Memory B cell (primary cell): ENCODE measurements around the gene TXNIP.

Experiments
- ATAC-seq: fragments of 150-1000 bp; cut with Tn5 transposase; 2 replicates; pipeline ENCODE4 v1.10.0; 2021; ENCODE audit warnings: low read depth, mild to moderate bottlenecking, moderate library complexity
- DNase-seq, 2 donors: peaks; one replicate each; pipeline ENCODE4 v3.0.0; 2022; ENCODE audit warnings: low spot score in 2 of 2
- H3K27ac Mint-ChIP-seq: one replicate; pipeline ENCODE4 v1.8.0; 2022; ENCODE audit warnings: mild to moderate bottlenecking, moderate library complexity, mixed read lengths
- H3K27me3 Mint-ChIP-seq: one replicate; pipeline ENCODE4 v1.8.0; 2022; ENCODE audit warnings: mixed read lengths
- H3K36me3 Mint-ChIP-seq: one replicate; pipeline ENCODE4 v1.8.0; 2022; ENCODE audit warnings: mild to moderate bottlenecking, mixed read lengths
- H3K4me1 Mint-ChIP-seq: one replicate; pipeline ENCODE4 v1.8.0; 2022; ENCODE audit warnings: mixed read lengths
- H3K4me3 Mint-ChIP-seq: one replicate; pipeline ENCODE4 v1.8.0; 2022; ENCODE audit warnings: mild to moderate bottlenecking, moderate library complexity, mixed read lengths
- H3K9me3 Mint-ChIP-seq: one replicate; pipeline ENCODE4 v1.8.0; 2022; ENCODE audit warnings: mixed read lengths

TXNIP gene

DNA sequence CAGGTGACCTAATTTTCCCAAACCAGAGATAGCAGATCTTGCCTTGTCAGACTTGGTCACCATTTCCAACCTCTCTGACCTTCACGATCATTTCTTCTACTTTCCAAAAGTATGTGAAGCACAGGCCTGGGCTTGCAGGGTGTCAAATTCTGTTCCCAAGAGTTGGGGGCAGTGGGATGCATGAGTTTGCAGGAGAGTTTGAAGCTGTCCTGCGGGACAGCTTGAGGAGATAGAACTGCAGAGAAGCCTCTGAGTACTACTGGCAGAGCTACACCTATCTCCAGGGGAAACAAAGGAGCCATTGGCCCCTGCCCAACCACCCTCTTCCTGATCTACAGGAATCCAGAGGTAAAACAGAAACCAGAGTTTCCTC is 11.3 kb downstream of the TXNIP start:
- no peak for ATAC-seq
- Mint-ChIP-seq H3K4me3 (peak overlapping the region; percentile 61), H3K27me3 (no peaks in the 10 kb centered on the region), H3K36me3 (no peaks in the 10 kb centered on the region), H3K4me1 (peaks cover 58% of the 10 kb centered on the region), H3K27ac (no peak overlapping the region), H3K9me3 (no peaks in the 10 kb centered on the region)
- no peak for DNase-seq

DNA sequence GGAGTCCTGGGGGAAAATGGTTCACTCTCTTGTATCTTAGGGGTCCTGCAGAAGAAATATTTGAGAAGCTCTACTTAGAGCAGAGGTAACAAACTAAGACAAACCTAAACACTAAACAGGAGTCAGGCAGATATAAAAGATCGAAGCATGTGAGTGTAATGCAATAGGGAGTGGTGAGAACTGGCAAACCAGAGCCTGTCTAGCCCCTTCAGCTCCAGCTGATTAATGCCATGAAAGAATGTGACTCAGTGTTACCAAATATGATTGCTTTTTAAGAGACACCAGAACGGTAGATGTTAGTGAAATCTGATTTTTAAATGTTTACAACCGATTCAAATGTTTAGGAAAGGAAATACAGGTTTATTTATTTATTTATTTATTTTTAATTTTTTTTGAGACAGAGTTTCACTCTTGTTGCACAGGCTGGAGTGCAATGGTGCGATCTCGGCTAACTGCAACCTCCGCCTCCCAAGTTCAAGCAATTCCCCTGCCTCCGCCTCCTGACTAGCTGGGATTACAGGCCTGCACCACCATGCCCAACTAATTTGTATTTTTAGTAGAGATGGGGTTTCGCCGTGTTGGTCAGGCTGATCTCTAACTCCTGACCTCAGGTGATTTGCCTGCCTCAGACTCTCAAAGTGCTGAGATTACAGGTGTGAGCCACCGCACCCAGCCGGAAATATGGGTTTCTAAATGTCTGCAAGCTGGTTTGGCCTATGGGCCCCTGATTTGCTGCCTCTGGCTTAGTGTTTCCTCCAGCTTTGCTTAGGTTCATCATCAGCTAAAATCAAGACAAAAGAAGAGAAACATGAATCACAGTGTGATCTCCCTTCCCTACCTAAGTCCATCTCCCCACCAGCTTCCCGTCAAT is 12.2 kb downstream of the TXNIP start:
- DNase-seq: no peak
- Mint-ChIP-seq H3K27me3 (no peaks in the 10 kb centered on the region), H3K4me1 (peaks cover 57% of the 10 kb centered on the region), H3K9me3 (no peaks in the 10 kb centered on the region), H3K36me3 (no peaks in the 10 kb centered on the region), H3K27ac (no peak overlapping the region), H3K4me3 (peak overlapping the region; percentile 61)
- ATAC-seq: peak; percentile 42

DNA sequence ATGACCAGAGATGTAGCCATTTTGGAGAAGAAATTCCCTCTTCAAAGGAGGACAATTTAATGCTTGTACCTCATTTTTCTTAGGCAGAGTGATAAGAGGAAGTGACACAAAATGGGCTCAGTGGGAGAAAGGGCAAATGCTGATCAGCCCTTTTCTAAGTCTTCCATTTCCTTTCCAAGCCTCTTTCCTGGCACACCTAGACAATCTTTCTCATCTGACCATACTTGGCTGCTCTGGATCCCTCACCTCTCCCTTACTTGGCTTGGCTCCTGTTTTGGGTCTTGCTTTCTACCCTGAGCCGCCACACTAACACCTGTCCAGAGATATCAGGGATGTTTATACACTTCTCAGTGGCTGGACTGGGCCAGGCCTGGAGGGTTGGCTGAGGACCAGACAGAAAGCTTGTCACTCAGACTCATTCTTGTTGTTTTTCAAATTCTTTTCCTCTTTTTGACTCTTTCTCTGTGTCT is 13.1 kb downstream of the TXNIP start:
- DNase-seq (no peak), ATAC-seq (no peak)
- peak overlapping the region; percentile 6 for H3K4me3 Mint-ChIP-seq

DNA sequence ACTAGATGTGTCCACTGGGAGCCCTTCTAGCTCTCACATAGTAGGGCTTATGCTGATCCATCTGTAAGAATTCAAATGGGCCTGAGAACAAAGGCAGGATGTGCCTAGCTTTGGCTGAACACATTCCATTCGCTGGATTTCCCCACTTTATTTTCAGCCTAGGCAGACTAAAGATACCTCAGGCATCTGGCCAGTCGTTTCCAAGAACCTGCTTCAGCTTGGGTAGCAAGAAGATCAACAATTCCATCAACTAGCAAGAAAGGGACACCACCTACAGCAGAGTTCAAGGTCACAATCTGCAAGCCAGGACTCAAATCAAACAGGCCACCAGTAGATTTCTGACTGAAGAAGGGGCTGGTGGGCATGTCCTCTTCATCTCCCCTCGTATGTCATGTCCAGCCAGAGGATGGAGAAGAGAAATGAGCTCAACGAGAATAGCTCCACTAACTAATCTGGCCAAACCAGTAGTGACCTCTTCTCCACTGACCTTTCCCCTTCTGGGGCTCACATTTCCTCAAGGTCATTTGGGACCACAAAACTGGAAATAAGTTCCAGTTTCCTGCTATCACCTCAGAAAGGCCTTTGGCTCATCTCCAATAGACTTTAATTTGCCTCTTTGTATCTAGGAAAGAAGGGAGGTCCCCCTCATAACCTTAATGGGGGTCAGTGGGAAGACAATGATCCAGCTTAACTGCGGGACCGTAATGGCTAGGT is 14.2 kb downstream of the TXNIP start:
- ATAC-seq: no peak

More for the DNA sequence above, 13.1 kb downstream of the TXNIP start:
- Mint-ChIP-seq H3K36me3 (no peaks in the 10 kb centered on the region), H3K4me1 (peaks cover 56% of the 10 kb centered on the region), H3K27me3 (no peaks in the 10 kb centered on the region), H3K9me3 (no peaks in the 10 kb centered on the region), H3K27ac (no peak overlapping the region)

DNA sequence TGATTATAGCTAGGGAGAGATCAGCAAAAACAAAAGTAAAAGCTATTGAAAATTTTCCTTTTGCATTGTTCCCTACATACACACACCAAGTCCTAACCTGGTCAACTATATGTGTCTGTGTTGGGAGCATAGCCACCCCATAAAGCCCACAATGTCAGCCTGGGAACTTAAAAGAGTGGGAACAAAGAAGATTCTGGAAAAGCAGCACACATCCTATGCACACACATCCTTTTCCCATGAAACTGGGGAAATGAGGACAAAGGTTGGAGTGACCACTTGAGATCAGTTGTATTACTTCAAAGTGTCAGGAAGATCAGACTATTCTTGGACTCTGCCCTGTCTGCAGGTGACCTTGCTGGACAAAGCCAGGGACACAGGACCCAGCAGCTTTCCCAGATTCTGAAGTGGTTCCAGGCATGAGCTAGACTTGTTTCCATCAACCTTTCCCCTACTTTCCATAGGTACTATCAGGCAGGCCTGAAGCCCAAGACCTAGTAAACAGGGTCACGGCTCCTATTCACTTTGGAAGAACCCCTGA is 15.9 kb downstream of the TXNIP start:
- Mint-ChIP-seq H3K27ac (no peak overlapping the region), H3K9me3 (no peaks in the 10 kb centered on the region), H3K4me3 (no peak overlapping the region), H3K27me3 (no peaks in the 10 kb centered on the region), H3K36me3 (no peaks in the 10 kb centered on the region), H3K4me1 (peaks cover 54% of the 10 kb centered on the region)
- DNase-seq: no peak
- ATAC-seq: no peak

More for the DNA sequence above, 14.2 kb downstream of the TXNIP start:
- no peaks in the 10 kb centered on the region for H3K9me3 Mint-ChIP-seq
- no peak overlapping the region for H3K4me3 Mint-ChIP-seq
- DNase-seq: no peak
- no peak overlapping the region for H3K27ac Mint-ChIP-seq
- H3K27me3 Mint-ChIP-seq: no peaks in the 10 kb centered on the region
- H3K36me3 Mint-ChIP-seq: no peaks in the 10 kb centered on the region
- peaks cover 58% of the 10 kb centered on the region for H3K4me1 Mint-ChIP-seq

DNA sequence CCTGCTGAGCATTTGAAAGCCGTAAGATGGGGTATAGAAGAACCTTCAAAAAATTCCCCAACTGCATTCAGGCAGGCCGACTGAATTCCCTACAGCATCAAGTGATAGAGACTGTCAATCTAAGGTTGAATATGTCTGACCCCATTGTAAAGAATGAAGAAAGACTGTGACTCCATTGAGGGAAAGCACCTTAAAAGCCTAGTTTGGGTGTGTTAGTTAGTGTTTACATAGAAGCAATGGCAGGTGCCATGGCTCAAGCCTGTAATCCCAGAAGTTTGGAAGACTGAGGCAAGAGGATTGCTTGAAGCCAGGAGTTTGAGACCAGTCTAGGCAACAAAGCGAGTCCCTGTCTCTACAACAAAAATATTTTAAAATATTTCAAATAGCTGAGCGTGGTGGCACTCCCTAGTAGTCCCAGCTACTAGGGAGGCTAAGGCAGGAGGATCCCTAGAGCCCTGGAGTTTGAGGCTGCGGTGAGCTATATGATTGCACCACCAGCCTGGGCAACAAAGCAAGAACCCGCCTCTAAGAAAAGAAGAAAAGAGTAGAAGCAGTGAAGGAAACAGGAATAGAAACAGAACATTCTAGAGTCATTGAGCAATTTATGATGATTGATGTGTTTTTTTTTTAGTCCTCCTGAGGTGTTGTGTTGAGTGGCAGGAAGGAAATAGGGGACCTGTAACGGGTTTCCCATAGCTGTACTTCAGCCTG is 16.5 kb downstream of the TXNIP start:
- no peaks in the 10 kb centered on the region for H3K9me3 Mint-ChIP-seq
- H3K27ac Mint-ChIP-seq: no peak overlapping the region
- no peak for DNase-seq
- peaks cover 6% of the 10 kb centered on the region for H3K36me3 Mint-ChIP-seq
- H3K4me1 Mint-ChIP-seq: peaks cover 49% of the 10 kb centered on the region
- no peak overlapping the region for H3K4me3 Mint-ChIP-seq
- no peaks in the 10 kb centered on the region for H3K27me3 Mint-ChIP-seq
- peak; percentile 22 for ATAC-seq

DNA sequence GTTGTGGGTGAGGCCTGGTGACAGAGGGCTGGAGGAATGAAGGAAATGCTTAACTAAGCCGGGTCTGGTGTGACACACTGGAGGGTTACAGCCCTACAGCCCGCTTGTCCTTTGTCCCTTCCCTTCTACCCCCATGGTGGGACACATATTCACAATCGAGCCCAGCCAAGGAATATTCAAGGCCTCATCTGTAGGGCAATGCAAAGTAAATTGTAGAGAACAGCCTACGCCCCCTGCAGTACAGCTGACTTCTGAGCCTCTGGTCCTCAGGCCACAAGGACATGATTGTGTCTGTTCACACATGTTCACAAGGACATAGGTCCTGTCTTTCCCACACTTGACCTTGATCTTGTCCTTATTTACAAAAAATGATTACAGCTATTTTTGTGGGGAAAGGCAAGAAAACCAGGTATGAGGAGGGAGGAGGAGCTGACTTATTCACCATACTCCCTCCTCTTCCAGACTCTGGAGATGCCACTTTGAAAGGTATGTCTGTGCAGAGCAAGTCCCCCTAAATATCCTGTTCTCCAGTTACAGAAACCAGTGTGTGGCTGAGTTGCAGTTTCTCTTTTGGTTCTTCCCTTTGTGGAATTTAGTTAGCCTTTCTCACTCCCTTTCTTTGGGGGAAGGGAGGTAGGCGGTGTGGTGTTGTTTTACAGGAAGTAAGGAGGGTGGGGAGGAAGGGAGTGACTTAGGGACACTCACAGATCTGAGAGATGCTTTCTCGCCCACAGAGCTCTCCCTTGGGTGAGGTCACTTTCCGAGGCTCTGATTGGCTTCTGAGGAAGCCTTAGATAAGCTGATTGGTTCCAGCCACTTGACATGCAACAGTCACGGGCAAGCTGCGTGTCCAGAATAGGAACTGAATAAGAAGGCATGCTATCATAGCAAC is 17.3 kb downstream of the TXNIP start:
- Mint-ChIP-seq H3K27ac (no peak overlapping the region), H3K36me3 (peaks cover 7% of the 10 kb centered on the region), H3K9me3 (no peaks in the 10 kb centered on the region), H3K4me1 (peaks cover 43% of the 10 kb centered on the region), H3K27me3 (no peaks in the 10 kb centered on the region), H3K4me3 (no peak overlapping the region)
- ATAC-seq (peak; percentile 83), DNase-seq (peak; percentile 55 to 75)

DNA sequence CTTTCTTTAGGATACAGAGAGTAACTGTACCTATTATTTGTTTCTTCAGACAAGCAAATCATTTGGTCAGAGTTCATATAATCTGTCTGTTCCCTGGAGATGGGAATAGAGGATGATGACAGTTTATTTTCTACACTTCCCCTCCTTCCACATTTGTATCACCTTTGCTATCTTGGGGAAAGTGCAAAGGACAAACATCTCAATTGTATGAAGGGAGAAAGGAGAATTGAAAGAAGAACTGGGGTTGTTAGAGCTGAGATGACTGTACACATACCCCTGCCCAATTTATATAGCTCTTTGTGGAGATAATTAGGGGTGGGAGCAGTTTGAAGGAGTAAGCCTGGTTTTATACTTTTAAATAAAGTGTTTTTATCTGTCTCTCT is 17.9 kb downstream of the TXNIP start:
- DNase-seq (no peak), ATAC-seq (no peak)
- H3K36me3 Mint-ChIP-seq: peaks cover 7% of the 10 kb centered on the region
- H3K27me3 Mint-ChIP-seq: no peaks in the 10 kb centered on the region
- H3K9me3 Mint-ChIP-seq: no peaks in the 10 kb centered on the region
- H3K27ac Mint-ChIP-seq: no peak overlapping the region
- peaks cover 37% of the 10 kb centered on the region for H3K4me1 Mint-ChIP-seq
- H3K4me3 Mint-ChIP-seq: no peak overlapping the region

DNA sequence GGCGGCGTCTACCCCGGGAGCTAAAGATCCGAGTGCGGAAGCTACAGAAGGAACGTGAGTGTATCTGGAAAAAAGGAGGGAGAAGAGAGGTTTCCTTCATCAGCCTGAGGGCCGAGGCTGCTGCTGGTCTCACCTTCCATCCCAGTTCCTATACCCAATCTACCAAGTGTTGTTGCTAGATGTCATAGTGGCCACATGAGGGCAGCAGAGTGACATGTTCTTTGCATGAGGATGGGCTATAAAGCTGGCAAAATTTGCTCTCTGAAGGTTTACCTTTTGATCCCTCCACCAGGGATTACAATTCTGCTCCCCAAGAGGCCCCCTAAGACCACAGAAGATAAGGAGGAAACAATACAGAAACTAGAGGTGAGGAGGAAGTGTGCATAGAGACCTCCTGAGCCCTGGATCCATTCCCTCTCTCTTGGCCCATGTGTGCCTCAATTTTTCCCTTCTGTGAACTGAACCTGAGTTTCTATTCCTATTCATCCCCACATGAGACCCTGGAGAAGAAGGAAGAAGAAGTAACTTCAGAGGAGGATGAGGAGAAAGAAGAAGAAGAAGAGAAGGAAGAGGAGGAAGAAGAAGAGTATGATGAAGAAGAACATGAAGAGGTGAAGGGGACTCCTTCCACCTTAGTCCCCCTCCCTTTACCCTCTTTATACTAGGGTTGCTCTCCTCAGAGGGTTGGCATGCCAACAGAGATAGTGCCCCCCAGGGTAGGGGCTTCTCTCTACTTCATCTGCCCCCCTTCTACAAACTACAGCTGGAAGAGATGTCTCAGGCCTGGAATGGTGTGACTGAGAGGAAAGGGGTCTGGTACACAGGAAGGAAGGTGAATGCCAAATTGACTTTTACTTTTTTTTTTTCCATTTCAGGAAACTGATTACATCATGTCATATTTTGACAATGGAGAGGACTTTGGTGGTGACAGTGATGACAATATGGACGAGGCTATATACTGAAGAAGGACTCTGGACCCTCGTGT is 18.6 kb downstream of the TXNIP start:
- Mint-ChIP-seq H3K36me3 (peaks cover 7% of the 10 kb centered on the region), H3K4me3 (no peak overlapping the region), H3K27me3 (no peaks in the 10 kb centered on the region), H3K9me3 (no peaks in the 10 kb centered on the region), H3K4me1 (peaks cover 35% of the 10 kb centered on the region), H3K27ac (no peak overlapping the region)
- DNase-seq (peak; percentile 59 to 67), ATAC-seq (peak; percentile 30)

DNA sequence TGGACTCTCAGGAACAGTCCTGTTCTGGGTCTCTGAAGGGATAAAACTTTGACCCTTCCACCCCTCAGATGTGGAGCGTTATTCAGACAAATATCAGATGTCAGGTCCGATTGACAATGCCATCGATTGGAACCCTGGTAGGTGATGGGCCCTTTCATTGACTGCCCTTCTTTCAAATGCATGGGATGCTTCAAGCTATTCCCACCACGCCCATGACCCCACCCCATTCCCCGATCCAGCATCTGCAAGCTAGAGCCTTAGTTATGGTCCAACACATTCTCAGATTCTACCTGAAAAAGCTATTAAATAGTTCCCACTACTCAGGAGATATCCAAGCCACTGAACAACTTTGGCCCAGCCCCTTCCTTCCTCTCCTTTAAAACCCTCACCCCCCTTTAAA is 19.4 kb downstream of the TXNIP start:
- peaks cover 7% of the 10 kb centered on the region for H3K36me3 Mint-ChIP-seq
- H3K27ac Mint-ChIP-seq: no peak overlapping the region
- ATAC-seq: no peak
- peaks cover 28% of the 10 kb centered on the region for H3K4me1 Mint-ChIP-seq
- no peak for DNase-seq
- no peaks in the 10 kb centered on the region for H3K9me3 Mint-ChIP-seq
- no peak overlapping the region for H3K4me3 Mint-ChIP-seq
- H3K27me3 Mint-ChIP-seq: no peaks in the 10 kb centered on the region

DNA sequence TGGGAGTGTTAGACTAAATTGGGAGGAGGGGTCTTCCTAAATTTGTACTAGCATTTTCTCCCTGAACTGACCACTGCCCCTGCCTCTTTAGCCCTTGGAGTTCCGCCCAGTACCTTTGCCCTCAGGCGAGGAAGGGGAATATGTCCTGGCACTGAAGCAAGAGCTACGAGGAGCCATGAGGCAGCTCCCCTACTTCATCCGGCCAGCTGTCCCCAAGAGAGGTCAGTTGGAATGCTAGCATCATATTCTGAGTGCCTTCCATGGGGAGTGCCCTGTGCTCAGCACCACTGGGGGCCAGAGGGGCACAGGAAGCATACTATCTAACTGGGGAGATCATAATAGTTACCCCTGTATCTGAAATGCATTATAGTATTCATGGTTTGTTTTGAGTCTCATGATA is 21.2 kb downstream of the TXNIP start:
- no peak for ATAC-seq
- Mint-ChIP-seq H3K36me3 (peaks cover 7% of the 10 kb centered on the region), H3K9me3 (no peaks in the 10 kb centered on the region), H3K4me1 (peaks cover 23% of the 10 kb centered on the region), H3K4me3 (no peak overlapping the region), H3K27me3 (no peaks in the 10 kb centered on the region), H3K27ac (peak overlapping the region; percentile 49)
- no peak for DNase-seq

DNA sequence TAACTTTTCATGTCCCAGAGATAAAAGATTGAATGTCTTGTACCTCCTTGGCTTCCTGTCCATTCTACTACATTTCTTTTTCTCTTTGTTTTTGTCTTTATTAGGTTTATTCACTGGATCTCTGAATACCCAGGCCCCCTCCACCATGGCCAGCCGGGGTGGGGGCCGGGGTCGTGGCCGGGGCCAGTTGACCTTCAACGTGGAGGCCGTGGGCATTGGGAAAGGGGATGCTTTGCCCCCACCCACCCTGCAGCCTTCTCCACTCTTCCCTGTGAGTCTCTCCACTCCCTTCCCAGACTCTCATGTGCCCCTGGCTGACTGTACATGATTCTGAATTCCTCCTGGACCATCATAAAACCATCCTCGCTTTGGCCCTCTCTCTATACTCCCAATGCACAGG is 21.7 kb downstream of the TXNIP start:
- ATAC-seq (no peak), DNase-seq (no peak)
- Mint-ChIP-seq H3K4me3 (no peak overlapping the region), H3K27ac (peak overlapping the region; percentile 49), H3K27me3 (no peaks in the 10 kb centered on the region), H3K9me3 (no peaks in the 10 kb centered on the region), H3K36me3 (peaks cover 7% of the 10 kb centered on the region), H3K4me1 (peaks cover 23% of the 10 kb centered on the region)
